Smooth muscle cell (in vitro differentiated cells): Measurements from ENCODE around the gene SF1. TPM values are rescaled to one million over a fixed set of nuclear protein-coding genes. Genes with fewer than 3 reads are reported as not detected.

Source experiments
- DNase-seq: peaks from one replicate; lab custom pipeline; 2025; ENCODE audit not compliant: unreplicated experiment; lab: John Stamatoyannopoulos, UW
- H2AFZ ChIP-seq: fragments of 200-600 bp; sonication (generic); 2 replicates; pipeline ENCODE4 v1.6.0; 2016; ENCODE audit warnings: antibody characterized with exemption, low read depth, mild to moderate bottlenecking
- H3F3A ChIP-seq: fragments of 200-600 bp; sonication (generic); 2 replicates; pipeline ENCODE4 v1.6.0; 2017; ENCODE audit warnings: antibody characterized with exemption, low read depth
- H3K27ac ChIP-seq: fragments of 200-600 bp; sonication (generic); 2 replicates; pipeline ENCODE4 v1.5.1; 2016; ENCODE audit warnings: low read depth, mild to moderate bottlenecking
- H3K27me3 ChIP-seq: fragments of 200-600 bp; sonication (generic); 2 replicates; pipeline ENCODE4 v1.6.1; 2016; ENCODE audit warnings: low read depth, mild to moderate bottlenecking
- H3K36me3 ChIP-seq: fragments of 200-600 bp; sonication (generic); 2 replicates; pipeline ENCODE4 v1.5.1; 2016; ENCODE audit warnings: low read depth
- H3K4me1 ChIP-seq: fragments of 200-600 bp; sonication (generic); 2 replicates; pipeline ENCODE4 v1.5.1; 2016; ENCODE audit warnings: low read depth
- H3K4me2 ChIP-seq: fragments of 200-600 bp; sonication (generic); 2 replicates; pipeline ENCODE4 v1.6.0; 2016; ENCODE audit warnings: mild to moderate bottlenecking
- H3K4me3 ChIP-seq: fragments of 200-600 bp; sonication (generic); 2 replicates; pipeline ENCODE4 v1.5.1; 2016; ENCODE audit warnings: mild to moderate bottlenecking
- H3K79me2 ChIP-seq: fragments of 200-600 bp; sonication (generic); 2 replicates; pipeline ENCODE4 v1.6.0; 2016; ENCODE audit warnings: low read depth, mild to moderate bottlenecking
- H3K9ac ChIP-seq: fragments of 200-600 bp; sonication (generic); 2 replicates; pipeline ENCODE4 v1.6.0; 2016; ENCODE audit warnings: low read depth
- H3K9me3 ChIP-seq: fragments of 200-600 bp; sonication (generic); replicated peaks from 2 replicates; pipeline ENCODE4 v1.5.1; 2016; ENCODE audit warnings: low read depth
- H4K20me1 ChIP-seq: fragments of 200-600 bp; sonication (generic); 2 replicates; pipeline ENCODE4 v1.6.0; 2016; ENCODE audit warnings: low read depth
- CTCF ChIP-seq: fragments of 200-600 bp; sonication (generic); IDR thresholded peaks from 2 replicates; pipeline ENCODE4 v1.5.1; 2017; ENCODE audit warnings: borderline replicate concordance, mild to moderate bottlenecking, antibody characterized with exemption; ENCODE audit not compliant: insufficient read depth, poor library complexity, severe bottlenecking
- WGBS: methylation state at CpG from one replicate; pipeline ENCODE4 v1.1.7; 2016; ENCODE audit warnings: low lambda C conversion rate; 5-methylcytosine and 5-hydroxymethylcytosine counted together
- polyA plus RNA-seq: library from polyadenylated mRNA; unstranded; fragments of >200 nt; fragmentation: Nextera tagmentation; extraction: Ambion mirVana; gene quantifications from 2 replicates; pipeline ENCODE4 v1.2.1, GENCODE V29; 2016
- total RNA-seq: library from RNA; depleted of rRNA; stranded (reverse); fragments of >200 nt; gene quantifications from 2 replicates; pipeline ENCODE4 v1.2.3, GENCODE V29; 2014

SF1 gene
- total and polyA plus RNA-seq, 2 experiments from 2014 or later: 84.2 to 115 TPM

- H2AFZ ChIP-seq: no peak overlapping the region
- no peaks in the 10 kb centered on the region for H4K20me1 ChIP-seq
- DNase-seq: no peak
- no peaks in the 10 kb centered on the region for H3K36me3 ChIP-seq
- H3K4me3 ChIP-seq: no peak overlapping the region
- 97% methylated on average over 15 of the region's 15 CpGs for WGBS
- TF ChIP-seq CTCF: no peak
- no peaks in the 10 kb centered on the region for H3K27me3 ChIP-seq
- no peaks in the 10 kb centered on the region for H3F3A ChIP-seq
- no peak overlapping the region for H3K9ac ChIP-seq
- H3K4me1 ChIP-seq: no peaks in the 10 kb centered on the region
- no peak overlapping the region for H3K4me2 ChIP-seq
- H3K9me3 ChIP-seq: no peaks in the 10 kb centered on the region
- H3K27ac ChIP-seq: no peak overlapping the region
- H3K79me2 ChIP-seq: no peaks in the 10 kb centered on the region
These were observed 11.2 kb upstream of the SF1 start for GRCh38 chr11:64789331-64790204.

GRCh38 chr11:64788321-64789215, 10.2 kb upstream of the SF1 start:
- Histone ChIP-seq H2AFZ (no peak overlapping the region), H4K20me1 (no peaks in the 10 kb centered on the region), H3K4me3 (no peak overlapping the region), H3K79me2 (no peaks in the 10 kb centered on the region), H3K36me3 (no peaks in the 10 kb centered on the region), H3K27me3 (no peaks in the 10 kb centered on the region), H3K9ac (no peak overlapping the region), H3K9me3 (no peaks in the 10 kb centered on the region), H3K4me1 (no peaks in the 10 kb centered on the region), H3F3A (no peaks in the 10 kb centered on the region), H3K27ac (no peak overlapping the region), H3K4me2 (no peak overlapping the region)
- DNase-seq: no peak
- TF ChIP-seq CTCF: no peak
- WGBS: 91% methylated on average over 9 of the region's 9 CpGs

- H3K79me2 ChIP-seq: no peaks in the 10 kb centered on the region
- H3K9me3 ChIP-seq: no peaks in the 10 kb centered on the region
- DNase-seq: no peak
- peak; percentile 68 for TF ChIP-seq CTCF
- H3K36me3 ChIP-seq: no peaks in the 10 kb centered on the region
- H3K9ac ChIP-seq: no peak overlapping the region
- H3K27ac ChIP-seq: no peak overlapping the region
- WGBS: 56% methylated on average over 15 of the region's 15 CpGs
- H3K4me2 ChIP-seq: no peak overlapping the region
- no peaks in the 10 kb centered on the region for H3F3A ChIP-seq
- no peaks in the 10 kb centered on the region for H4K20me1 ChIP-seq
- H3K4me1 ChIP-seq: no peaks in the 10 kb centered on the region
- no peaks in the 10 kb centered on the region for H3K27me3 ChIP-seq
- no peak overlapping the region for H2AFZ ChIP-seq
- H3K4me3 ChIP-seq: no peak overlapping the region
These were observed 9.4 kb upstream of the SF1 start for GRCh38 chr11:64787526-64788320.
